ENCODE data around the gene TMED1.

DNA sequence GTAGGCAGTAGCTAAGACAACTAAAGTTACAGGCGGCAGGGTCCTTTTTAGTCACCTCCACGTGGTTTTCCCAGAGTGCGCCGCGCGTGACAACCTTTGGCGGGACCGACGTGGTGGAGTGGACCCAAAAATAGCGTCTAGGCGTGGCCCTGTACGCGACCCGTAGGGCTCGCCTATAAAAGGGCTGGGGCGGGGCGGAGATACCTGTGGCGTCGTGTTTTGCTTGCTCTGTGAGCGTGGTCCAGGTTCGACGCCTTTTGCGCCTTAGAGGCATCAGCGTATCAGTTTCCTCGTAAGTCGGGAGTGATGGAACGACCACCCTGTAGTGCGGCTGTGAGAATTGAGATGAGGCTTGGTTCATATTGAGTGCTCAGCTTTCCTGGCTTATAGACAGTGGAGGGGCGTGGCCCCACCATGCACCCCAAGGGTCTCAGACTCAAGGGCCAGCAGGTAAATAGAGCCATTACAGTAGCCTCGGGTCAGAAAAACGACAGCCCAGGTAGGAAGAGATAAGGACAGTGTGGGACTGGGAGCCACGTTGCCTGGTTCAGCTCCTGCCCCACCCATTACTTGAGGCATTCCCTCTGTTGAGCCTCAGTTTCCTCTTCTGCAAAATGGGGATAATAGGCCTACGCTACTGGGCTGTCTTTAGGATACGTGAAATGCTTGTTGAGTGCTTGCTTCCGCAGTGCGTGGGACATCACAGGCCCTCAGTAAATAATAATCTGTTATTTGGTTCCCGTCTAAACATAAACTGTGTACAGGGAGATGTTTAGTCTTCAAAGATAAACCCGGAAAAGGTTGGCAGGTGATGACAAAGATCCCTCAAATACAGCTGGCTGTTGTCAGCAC lies 693 bp upstream of the TMED1 start:
- TF ChIP-seq, protein P1, sequence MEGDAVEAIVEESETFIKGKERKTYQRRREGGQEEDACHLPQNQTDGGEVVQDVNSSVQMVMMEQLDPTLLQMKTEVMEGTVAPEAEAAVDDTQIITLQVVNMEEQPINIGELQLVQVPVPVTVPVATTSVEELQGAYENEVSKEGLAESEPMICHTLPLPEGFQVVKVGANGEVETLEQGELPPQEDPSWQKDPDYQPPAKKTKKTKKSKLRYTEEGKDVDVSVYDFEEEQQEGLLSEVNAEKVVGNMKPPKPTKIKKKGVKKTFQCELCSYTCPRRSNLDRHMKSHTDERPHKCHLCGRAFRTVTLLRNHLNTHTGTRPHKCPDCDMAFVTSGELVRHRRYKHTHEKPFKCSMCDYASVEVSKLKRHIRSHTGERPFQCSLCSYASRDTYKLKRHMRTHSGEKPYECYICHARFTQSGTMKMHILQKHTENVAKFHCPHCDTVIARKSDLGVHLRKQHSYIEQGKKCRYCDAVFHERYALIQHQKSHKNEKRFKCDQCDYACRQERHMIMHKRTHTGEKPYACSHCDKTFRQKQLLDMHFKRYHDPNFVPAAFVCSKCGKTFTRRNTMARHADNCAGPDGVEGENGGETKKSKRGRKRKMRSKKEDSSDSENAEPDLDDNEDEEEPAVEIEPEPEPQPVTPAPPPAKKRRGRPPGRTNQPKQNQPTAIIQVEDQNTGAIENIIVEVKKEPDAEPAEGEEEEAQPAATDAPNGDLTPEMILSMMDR (conservative IDR thresholded peaks at IDR 0.05 in 1 of 2, IDR thresholded peaks at IDR 0.05 in 1 of 2; ENCODE audit: low read depth in 1 of 2, low read length in 2 of 2) = no peak
- TF ChIP-seq EZH2 (IDR thresholded peaks at IDR 0.05; ENCODE audit: low read length, missing control alignments) = no peak
